Ectodermal cell (in vitro differentiated cells): Measurements from ENCODE around the gene FEZ2. TPM values are rescaled to one million over a fixed set of nuclear protein-coding genes. Genes with fewer than 3 reads are reported as not detected.

Source experiments
- H3K27ac ChIP-seq: 2 replicates; pipeline ENCODE4 v1.7.0; 2013; ENCODE audit warnings: mild to moderate bottlenecking, low read depth, low read length; ENCODE audit not compliant: insufficient read depth, poor library complexity, severe bottlenecking
- H3K27me3 ChIP-seq: 2 replicates; pipeline ENCODE4 v1.7.0; 2013; ENCODE audit warnings: mild to moderate bottlenecking, low read length; ENCODE audit not compliant: insufficient read depth, control insufficient read depth, poor library complexity, severe bottlenecking
- H3K36me3 ChIP-seq: one replicate; pipeline ENCODE4 v1.7.0; 2013; ENCODE audit warnings: low read length; ENCODE audit not compliant: control insufficient read depth, insufficient read depth
- H3K4me1 ChIP-seq: one replicate; pipeline ENCODE4 v1.7.0; 2013; ENCODE audit warnings: low read length; ENCODE audit not compliant: control insufficient read depth, insufficient read depth
- H3K4me3 ChIP-seq: 2 replicates; pipeline ENCODE4 v1.7.0; 2013; ENCODE audit warnings: low read depth, low read length, control low read depth; ENCODE audit not compliant: insufficient read depth
- H3K9me3 ChIP-seq: 2 replicates; pipeline ENCODE4 v1.7.0; 2013; ENCODE audit warnings: mild to moderate bottlenecking, low read length, moderate library complexity; ENCODE audit not compliant: control insufficient read depth
- WGBS, 2 experiments: methylation state at CpG; one replicate each; pipeline ENCODE4 v1.1.7; 2013; ENCODE audit warnings: missing lambda C conversion rate in 2 of 2; 5-methylcytosine and 5-hydroxymethylcytosine counted together
- polyA plus RNA-seq, 4 experiments: library from polyadenylated mRNA; stranded (reverse); fragments of 50-300 nt; gene quantifications; one replicate each; pipeline ENCODE4 v1.2.3, GENCODE V29; 2013

Gene FEZ2
- polyA plus RNA-seq (2013, experiment 1 of 4): 46.2 TPM
- polyA plus RNA-seq (2013, experiment 2 of 4): 51.4 TPM
- polyA plus RNA-seq (2013, experiment 3 of 4): 46.7 TPM
- 49.3 TPM for polyA plus RNA-seq (2013, experiment 4 of 4)

DNA sequence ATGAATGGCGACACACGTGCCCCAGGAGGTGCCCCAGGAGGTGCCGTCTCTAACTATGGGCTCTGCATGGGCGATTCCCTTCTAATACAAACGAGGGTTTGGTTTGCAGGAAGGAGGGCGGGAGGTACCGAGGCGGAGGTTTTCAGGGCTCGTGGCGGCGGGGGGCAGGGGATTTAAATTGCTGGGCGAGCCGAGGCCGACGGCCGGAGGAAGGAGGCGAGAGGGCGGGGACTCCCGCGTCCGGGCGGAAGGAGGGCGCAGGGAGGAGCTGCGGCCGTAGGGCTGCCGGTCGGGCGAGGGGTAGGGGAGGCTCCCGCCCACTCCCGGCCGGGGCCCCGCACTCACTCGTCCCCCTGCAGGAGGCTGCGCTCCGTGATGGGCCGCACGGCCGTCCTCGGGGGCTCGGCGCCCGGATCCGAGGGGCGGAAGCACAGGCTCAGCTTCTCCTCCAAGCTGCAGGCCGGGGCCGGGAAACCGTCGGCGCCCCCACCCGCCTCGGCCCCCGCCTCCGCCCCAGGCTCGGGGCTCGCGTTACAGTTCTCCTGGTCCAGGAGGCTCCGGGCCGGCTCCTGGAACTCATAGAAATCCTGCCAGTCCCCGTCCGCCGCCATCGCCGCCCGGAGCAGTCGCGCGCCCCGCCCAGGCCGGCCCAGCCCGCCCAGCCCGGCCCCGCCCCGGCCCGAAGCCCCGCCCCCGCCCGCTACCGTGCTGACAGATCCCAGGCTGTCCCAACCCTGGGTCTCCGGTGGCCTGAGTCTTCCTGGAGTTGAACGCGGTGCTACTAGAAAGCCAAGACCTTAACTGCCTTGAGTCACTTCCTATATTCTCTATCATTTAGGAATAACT is at the start of gene FEZ2:
Gene FEZ2, minus strand, starts transcription at position 637 of the 846 bp plus-strand sequence. Its CDS starts 26 bp downstream, at position 611.
- 0 to 1% methylated on average over 80 to 81 of the region's 81 CpGs for WGBS, 2 experiments
- Histone ChIP-seq H3K4me1 (peaks cover 7% of the 10 kb centered on the region), H3K4me3 (peak within 1 kb of the TSS; percentile 68), H3K9me3 (no peaks in the 10 kb centered on the region), H3K36me3 (no peaks in the 10 kb centered on the region), H3K27ac (peak within 1 kb of the TSS; percentile 37), H3K27me3 (peaks cover 15% of the 10 kb centered on the region)

DNA sequence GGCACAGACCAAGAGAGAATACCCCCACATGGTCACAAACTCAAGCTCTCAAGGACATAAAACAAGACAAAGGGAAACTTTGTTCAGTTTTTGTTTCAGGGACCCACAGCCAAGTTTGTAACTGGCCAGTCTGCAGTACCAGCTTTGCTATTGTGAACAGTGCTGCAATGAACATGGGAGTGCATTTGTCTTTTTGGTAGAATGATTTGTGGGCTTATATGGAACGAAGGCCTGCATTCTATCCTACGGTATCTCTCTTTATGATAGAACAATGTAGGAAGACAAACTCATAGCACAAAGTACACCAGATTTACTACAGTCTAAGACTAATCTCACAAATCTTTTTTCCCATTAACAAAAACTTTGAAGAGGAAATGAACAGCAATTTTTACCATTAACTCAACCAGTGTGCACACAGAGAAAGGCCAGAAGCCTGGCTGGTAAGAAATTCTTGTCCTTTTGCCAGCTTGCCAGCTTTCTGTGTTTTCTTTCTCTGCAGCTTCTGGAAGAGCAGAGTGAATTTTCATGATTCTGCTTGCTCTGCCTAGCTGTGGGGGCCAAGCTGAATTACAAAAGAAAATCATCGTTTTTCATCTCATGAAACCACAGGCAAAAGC is 37.1 kb upstream of the FEZ2 start:
- H3K4me1 ChIP-seq: no peaks in the 10 kb centered on the region
- H3K9me3 ChIP-seq: no peaks in the 10 kb centered on the region
- H3K36me3 ChIP-seq: no peaks in the 10 kb centered on the region
- 82 to 89% methylated on average over 3 of the region's 3 CpGs for WGBS, 2 experiments
- no peak overlapping the region for H3K27ac ChIP-seq
- no peak overlapping the region for H3K4me3 ChIP-seq
- H3K27me3 ChIP-seq: no peaks in the 10 kb centered on the region

DNA sequence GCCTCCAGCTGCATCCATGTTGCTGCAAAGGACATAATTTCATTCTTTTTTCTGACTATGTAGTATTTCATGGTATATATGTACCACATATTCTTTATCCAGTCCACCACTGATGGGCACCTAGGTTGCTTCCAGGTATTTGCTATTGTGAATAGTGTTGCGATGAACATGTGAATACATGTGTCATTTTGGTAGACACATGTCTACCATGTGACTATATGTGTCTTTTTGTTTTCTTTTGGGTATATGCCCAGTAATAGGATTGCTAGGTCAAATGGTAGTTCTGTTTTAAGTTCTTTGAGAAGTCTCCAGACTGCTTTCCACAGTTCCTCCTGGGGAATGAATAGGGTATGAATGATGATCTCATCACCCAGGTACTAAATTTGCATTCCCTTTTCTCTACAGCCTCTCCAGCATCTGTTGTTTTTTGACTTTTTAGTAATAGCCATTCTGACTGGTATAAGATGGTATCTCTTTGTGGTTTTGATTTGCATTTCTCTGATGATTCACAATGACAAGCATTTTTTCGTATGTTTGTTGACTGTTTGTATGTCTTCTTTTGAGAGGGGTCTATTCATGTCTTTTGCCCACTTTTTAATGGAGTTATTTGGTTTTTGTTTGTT is 35.6 kb upstream of the FEZ2 start:
- Histone ChIP-seq H3K4me1 (no peaks in the 10 kb centered on the region), H3K27me3 (no peaks in the 10 kb centered on the region), H3K27ac (no peak overlapping the region), H3K36me3 (no peaks in the 10 kb centered on the region), H3K4me3 (no peak overlapping the region), H3K9me3 (no peaks in the 10 kb centered on the region)
- WGBS, 2 experiments: 91 to 97% methylated on average over 2 of the region's 2 CpGs

DNA sequence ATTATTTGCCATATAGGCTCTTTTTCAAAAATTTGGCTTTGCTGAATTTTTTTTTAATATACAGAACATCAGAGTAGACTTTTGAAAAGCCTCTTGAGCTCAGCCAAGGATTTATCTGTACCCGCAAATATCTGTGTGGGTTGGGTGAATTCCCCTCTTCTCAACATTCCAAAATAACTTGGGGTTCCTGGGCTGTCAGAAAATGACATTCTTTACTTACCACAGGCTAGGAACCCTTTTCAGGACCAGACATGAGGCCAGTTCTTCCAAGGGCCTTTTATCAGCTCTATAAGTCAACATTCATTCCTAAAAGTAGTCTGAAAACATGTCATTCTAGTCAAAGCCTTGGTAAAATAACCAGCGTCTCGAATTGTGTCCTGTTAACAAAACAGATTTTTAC is 28.8 kb upstream of the FEZ2 start:
- 92 to 96% methylated on average over 3 of the region's 3 CpGs for WGBS, 2 experiments
- no peaks in the 10 kb centered on the region for H3K27me3 ChIP-seq
- no peaks in the 10 kb centered on the region for H3K36me3 ChIP-seq
- H3K27ac ChIP-seq: no peak overlapping the region
- no peaks in the 10 kb centered on the region for H3K9me3 ChIP-seq
- H3K4me3 ChIP-seq: no peak overlapping the region
- H3K4me1 ChIP-seq: no peaks in the 10 kb centered on the region

DNA sequence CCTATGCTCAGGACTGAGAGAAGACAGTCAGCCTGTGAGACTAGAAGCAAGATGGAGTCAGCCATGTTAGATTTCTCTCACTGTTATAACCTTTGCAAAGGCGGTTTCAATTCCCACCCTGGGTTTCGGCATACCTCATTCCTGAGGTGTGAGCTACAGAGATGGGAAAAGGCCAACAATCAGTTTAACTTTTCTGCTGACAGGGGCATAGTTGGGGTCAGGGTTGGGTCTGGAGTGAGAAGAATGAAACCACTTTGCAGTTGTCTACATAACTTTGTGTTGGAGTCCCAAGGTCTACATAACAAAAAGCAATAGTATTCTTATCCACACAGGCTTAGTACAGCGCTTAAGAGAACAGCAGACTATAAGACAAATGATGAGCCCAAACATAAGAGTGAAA is 28.1 kb upstream of the FEZ2 start:
- Histone ChIP-seq H3K4me3 (no peak overlapping the region), H3K4me1 (no peaks in the 10 kb centered on the region), H3K27ac (no peak overlapping the region), H3K9me3 (no peaks in the 10 kb centered on the region), H3K27me3 (no peaks in the 10 kb centered on the region), H3K36me3 (no peaks in the 10 kb centered on the region)
- whole genome bisulfite sequencing, 2 experiments: 94 to 98% methylated on average over 3 of the region's 3 CpGs

DNA sequence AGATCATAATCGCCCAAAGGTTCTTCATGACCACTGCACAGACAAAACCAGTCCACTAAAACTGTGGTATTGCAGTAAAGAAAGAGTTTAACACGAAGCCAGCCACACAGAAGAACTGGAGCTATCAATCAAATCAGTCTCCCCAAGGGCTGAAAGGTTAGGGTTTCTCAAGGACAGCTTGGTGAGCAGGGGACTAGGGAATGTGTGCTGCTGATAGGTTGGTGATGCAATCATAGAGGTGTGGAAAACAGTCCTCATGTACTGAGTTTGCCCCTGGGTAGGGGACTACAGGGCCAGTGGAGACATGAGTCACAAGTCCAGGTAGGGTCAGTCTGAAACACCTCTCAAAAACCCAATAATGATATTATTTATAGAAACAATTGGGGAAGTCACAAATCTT is 27.3 kb upstream of the FEZ2 start:
- no peak overlapping the region for H3K27ac ChIP-seq
- H3K36me3 ChIP-seq: no peaks in the 10 kb centered on the region
- no peaks in the 10 kb centered on the region for H3K27me3 ChIP-seq
- 89 to 95% methylated on average over 2 of the region's 2 CpGs for WGBS, 2 experiments
- no peaks in the 10 kb centered on the region for H3K4me1 ChIP-seq
- no peaks in the 10 kb centered on the region for H3K9me3 ChIP-seq
- no peak overlapping the region for H3K4me3 ChIP-seq

DNA sequence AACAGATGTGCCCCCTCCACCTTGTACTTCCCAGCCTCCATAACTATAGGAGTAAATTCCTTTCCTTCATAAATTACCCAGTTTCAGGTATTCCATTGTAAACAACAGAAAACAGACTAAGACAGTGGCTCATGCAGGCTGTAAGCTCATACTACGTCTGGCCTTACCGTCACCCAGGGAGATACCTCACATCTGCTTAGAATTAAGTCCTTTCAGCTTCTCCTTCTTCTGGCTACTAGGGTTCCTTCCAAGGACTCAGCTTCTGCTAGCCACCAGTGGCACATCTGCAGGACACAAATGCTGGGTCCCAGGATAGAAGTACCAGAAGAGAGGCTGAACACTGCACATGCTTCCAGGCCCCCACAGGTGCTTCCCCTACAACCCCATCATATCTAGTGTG is 22.4 kb upstream of the FEZ2 start:
- H3K4me3 ChIP-seq: no peak overlapping the region
- WGBS, 2 experiments: 94 to 96% methylated on average over 2 of the region's 2 CpGs
- no peaks in the 10 kb centered on the region for H3K4me1 ChIP-seq
- no peaks in the 10 kb centered on the region for H3K36me3 ChIP-seq
- H3K9me3 ChIP-seq: no peaks in the 10 kb centered on the region
- no peak overlapping the region for H3K27ac ChIP-seq
- no peaks in the 10 kb centered on the region for H3K27me3 ChIP-seq

DNA sequence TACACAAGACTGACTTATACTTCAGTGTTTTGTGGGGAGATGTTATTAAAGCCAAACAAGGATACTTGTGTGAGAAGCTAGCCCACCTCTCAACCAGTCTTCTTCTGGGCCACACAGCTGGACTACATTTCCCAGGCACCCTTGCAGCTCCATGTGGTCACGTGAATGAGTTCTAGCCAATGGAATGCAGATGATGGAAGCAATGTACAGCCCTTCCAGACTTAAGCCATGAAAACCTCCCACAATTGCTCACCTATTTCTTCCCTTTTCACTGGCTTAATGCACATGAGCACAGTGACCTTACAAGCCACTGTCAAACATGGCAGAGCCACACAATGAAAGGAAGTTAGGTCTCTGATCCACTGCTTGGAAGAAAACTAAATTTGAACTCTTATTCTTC is 20.4 kb upstream of the FEZ2 start:
- Histone ChIP-seq H3K9me3 (no peaks in the 10 kb centered on the region), H3K4me1 (no peaks in the 10 kb centered on the region), H3K27ac (no peak overlapping the region), H3K4me3 (no peak overlapping the region), H3K27me3 (no peaks in the 10 kb centered on the region), H3K36me3 (no peaks in the 10 kb centered on the region)
- 26 to 47% methylated on average over 1 of the region's 1 CpG for WGBS, 2 experiments

DNA sequence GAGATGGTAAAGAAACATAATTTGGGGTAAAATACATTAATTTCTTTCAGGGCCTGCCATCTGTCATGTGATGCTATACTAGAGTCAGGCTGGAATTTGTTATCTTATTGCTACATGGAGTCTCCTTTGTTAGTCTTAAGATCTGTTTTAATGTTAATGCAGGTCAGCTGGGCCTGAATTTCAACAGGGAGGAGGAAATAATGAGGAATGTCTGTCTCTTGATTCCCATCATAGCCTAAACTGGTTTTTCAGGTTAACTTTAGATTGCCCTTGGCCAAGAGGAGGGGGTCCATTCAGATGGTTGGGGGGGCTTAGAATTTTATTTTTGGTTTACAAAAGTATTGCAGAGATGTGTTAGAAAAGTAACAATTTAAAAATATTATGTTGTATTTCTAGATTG is 19.0 kb upstream of the FEZ2 start:
- no peaks in the 10 kb centered on the region for H3K27me3 ChIP-seq
- H3K36me3 ChIP-seq: no peaks in the 10 kb centered on the region
- H3K27ac ChIP-seq: no peak overlapping the region
- H3K4me1 ChIP-seq: no peaks in the 10 kb centered on the region
- no peak overlapping the region for H3K4me3 ChIP-seq
- no peaks in the 10 kb centered on the region for H3K9me3 ChIP-seq

DNA sequence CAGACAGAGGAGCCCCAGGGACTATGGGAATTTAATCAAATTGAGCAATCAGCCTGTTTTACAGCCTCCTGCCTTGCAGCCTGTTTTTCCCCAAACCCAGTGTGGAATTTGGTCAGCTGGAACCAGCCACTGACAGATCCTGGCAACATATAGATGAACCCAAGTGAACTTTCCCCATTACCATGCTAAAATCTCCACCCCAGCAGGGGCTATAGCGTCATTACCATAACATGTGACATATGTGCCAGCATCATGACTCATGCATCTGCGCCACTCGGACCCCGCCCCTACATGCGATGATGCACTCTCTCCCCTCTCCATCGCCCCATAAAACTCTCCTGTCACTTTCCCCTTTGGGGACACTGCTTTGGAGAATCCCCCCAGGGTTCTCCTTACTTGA is 17.3 kb upstream of the FEZ2 start:
- H3K4me3 ChIP-seq: no peak overlapping the region
- no peaks in the 10 kb centered on the region for H3K36me3 ChIP-seq
- WGBS, 2 experiments: 85 to 91% methylated on average over 6 of the region's 6 CpGs
- no peak overlapping the region for H3K27ac ChIP-seq
- no peaks in the 10 kb centered on the region for H3K27me3 ChIP-seq
- H3K9me3 ChIP-seq: no peaks in the 10 kb centered on the region
- H3K4me1 ChIP-seq: no peaks in the 10 kb centered on the region
